GM10847 (cell line): ENCODE data around the gene SORBS1.

Experiments
- POLR2A ChIP-seq: IDR thresholded peaks from 2 replicates; pipeline ENCODE4 v1.6.1; 2011; ENCODE audit not compliant: insufficient read length; ENCODE audit errors: extremely low read depth

Gene SORBS1

GRCh38 chr10:95517536-95518454 is 43.4 kb downstream of the SORBS1 start:
- no peak for TF ChIP-seq POLR2A

GRCh38 chr10:95516774-95517373 is 44.3 kb downstream of the SORBS1 start:
- no peak for TF ChIP-seq POLR2A

GRCh38 chr10:95513941-95514392 is 47.2 kb downstream of the SORBS1 start:
- no peak for TF ChIP-seq POLR2A

DNA sequence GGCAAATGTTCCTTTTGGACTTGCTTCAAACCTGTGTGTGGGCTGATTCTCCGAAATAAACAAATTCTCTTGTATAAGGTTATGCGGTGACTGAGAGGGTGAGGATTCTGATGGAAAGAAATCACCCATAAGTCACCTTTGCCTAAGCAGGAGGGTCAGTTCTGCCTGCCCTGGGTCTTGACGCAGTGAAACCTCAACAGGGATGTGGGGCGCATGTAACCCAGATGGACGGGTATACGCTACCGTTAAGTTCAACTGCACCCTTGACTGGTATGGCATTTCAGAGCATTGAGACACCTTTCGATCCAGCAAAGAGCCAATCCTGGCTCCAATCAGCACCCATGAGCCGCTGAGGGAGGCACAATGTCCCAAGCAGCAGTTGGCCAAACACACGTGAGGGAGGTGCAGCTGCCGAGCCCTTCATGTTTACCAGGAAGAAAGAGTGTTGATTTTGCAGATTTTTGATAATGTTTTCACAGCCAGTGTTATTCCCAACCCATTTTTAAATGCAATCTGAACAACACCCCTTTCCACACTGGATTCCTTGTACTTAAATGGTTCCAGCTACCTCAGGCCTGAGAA is 48.1 kb downstream of the SORBS1 start:
- no peak for TF ChIP-seq POLR2A

- no peak for TF ChIP-seq POLR2A
These were observed 49.9 kb downstream of the SORBS1 start for GRCh38 chr10:95511314-95511713.

DNA sequence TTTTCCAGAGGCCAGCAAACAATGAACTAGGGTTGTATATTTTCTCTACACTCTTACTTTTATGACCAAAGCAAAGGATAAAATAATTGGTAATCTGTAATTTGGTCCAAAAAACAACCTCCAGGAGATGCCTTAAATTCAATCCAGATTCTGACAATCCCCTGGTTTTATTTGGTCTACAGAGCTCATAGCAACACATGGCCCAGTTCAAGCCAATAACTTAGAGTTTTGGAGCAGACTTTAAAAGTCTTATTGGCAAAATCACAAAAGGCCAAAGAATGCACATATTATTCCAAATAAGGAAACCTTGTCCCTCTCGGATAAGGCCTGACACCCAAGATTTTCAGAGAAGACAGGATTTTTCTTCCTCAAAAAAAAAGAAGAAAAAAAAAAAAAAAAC is 51.9 kb downstream of the SORBS1 start:
- TF ChIP-seq POLR2A: no peak

DNA sequence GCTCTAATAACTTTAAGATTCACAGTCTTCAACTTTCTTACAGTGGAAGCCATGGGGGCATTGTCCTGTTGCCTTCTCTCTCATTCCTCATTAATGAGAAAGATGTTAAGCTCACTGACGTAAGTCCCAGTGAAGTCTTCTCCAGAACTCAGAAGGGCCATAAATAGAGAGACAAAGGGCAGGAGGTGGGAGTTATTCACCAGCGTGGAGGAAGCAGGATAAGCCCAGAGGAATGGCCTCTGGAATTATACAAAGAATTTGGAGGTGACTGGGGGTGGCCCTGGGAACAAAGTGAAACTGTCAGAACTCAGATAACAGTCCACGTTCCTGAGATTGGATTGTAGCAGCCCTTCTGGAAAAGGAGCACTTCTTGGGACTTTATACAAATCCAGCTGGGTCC is 52.4 kb downstream of the SORBS1 start:
- no peak for TF ChIP-seq POLR2A

GRCh38 chr10:95506056-95506737 is 55.0 kb downstream of the SORBS1 start:
- no peak for TF ChIP-seq POLR2A

- no peak for TF ChIP-seq POLR2A
These were observed 55.5 kb downstream of the SORBS1 start for GRCh38 chr10:95505641-95506040.

DNA sequence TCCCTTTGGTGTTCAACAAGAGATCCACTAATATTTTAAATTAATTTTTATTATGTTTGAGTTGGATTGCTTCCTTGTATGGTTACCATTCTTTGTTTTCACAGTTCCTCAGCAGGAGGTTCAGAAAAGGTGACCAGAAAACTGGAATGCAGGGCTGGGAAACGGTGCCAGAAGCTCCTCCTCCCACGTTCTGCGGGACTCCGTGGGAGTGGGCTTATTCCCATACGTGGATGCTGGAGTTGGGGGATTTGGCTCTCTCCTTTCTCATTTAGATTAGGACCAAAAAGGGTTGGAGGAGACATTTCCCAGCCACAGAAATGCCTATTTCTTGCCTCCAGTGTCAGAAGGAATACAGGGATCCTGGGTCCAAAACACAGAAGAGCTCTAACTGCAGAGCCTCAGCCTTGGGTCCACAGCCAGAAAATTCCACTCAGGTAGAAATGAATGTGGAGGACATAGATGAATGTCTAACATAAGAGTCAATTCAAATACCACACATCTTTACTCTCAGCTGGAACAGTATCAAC is 56.0 kb downstream of the SORBS1 start:
- TF ChIP-seq POLR2A: no peak

- TF ChIP-seq POLR2A: no peak
These were observed 56.9 kb downstream of the SORBS1 start for GRCh38 chr10:95504246-95504691.

- no peak for TF ChIP-seq POLR2A
These were observed 57.6 kb downstream of the SORBS1 start for GRCh38 chr10:95503526-95503925.

DNA sequence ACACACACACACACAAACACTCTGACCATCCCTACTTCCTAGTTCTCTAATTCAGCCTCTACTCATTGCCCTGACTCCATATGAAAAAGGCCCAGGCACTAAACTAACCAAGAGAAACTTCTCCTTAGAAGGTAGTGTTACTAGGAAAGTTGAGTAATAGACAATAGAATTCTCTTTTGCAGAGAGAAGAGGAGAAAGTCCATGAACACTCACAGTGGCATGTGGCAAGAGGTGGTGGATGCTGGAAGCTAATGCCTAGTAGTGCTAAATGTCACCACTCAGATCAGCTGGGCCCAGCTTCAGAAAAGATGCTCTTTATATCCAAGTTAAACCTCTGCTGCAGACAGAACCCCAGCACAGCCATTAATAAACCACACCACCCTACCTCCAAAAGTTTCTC is 58.2 kb downstream of the SORBS1 start:
- no peak for TF ChIP-seq POLR2A

GRCh38 chr10:95502377-95502776 is 58.8 kb downstream of the SORBS1 start:
- TF ChIP-seq POLR2A: no peak
